OCI-LY3 (cell line): ENCODE results near the gene HTT.

Experiments
- H2AFZ ChIP-seq: fragments of 200-600, 300-600 bp; shearing (Covaris generic); 2 replicates; pipeline ENCODE4 v1.6.0; 2014; ENCODE audit warnings: antibody characterized with exemption, low read depth, low read length
- H3K27ac ChIP-seq: fragments of 200-600, 300-600 bp; sonication (generic); 2 replicates; pipeline ENCODE4 v1.5.1; 2014; ENCODE audit warnings: mild to moderate bottlenecking, low read length, moderate library complexity, mixed read lengths
- H3K27me3 ChIP-seq: fragments of 200-600, 300-600 bp; sonication (generic); 2 replicates; pipeline ENCODE4 v1.6.1; 2014; ENCODE audit warnings: low read depth, low read length, mixed read lengths
- H3K36me3 ChIP-seq: fragments of 200-600, 300-600 bp; sonication (generic); replicated peaks from 2 replicates; pipeline ENCODE3; 2014; ENCODE audit warnings: low read depth, low read length, mixed read lengths
- H3K4me1 ChIP-seq: fragments of 300-600, 200-600 bp; sonication (generic); 2 replicates; pipeline ENCODE4 v1.6.1; 2014; ENCODE audit warnings: low read length, mixed read lengths
- H3K4me2 ChIP-seq: fragments of 200-600, 300-600 bp; sonication (generic); 2 replicates; pipeline ENCODE4 v1.6.1; 2014; ENCODE audit warnings: low read length, mixed read lengths
- H3K4me3 ChIP-seq: fragments of 300-600, 200-600 bp; sonication (generic); 2 replicates; pipeline ENCODE4 v1.5.1; 2014; ENCODE audit warnings: antibody characterized with exemption, mild to moderate bottlenecking, low read length, moderate library complexity
- H3K79me2 ChIP-seq: fragments of 300-600, 200-600 bp; shearing (Covaris generic); 2 replicates; pipeline ENCODE4 v1.6.1; 2014; ENCODE audit warnings: mild to moderate bottlenecking, low read length, mixed read lengths
- H3K9ac ChIP-seq: fragments of 300-600, 200-600 bp; shearing (Covaris generic); 2 replicates; pipeline ENCODE4 v1.6.0; 2014; ENCODE audit warnings: mild to moderate bottlenecking, low read length, moderate library complexity
- H3K9me3 ChIP-seq: fragments of 200-600, 300-600 bp; shearing (Covaris generic); 2 replicates; pipeline ENCODE4 v1.6.1; 2014; ENCODE audit warnings: low read length, mixed read lengths; ENCODE audit not compliant: insufficient read depth
- H4K20me1 ChIP-seq: fragments of 200-600, 300-600 bp; sonication (generic); 2 replicates; pipeline ENCODE4 v1.6.1; 2016; ENCODE audit warnings: low read length, mixed read lengths; ENCODE audit not compliant: insufficient read depth
- CTCF ChIP-seq: fragments of 200-600, 300-600 bp; sonication (generic); IDR thresholded peaks from 2 replicates; pipeline ENCODE4 v1.5.1; 2014; ENCODE audit warnings: antibody characterized with exemption, low read length, low read depth
- EZH2phosphoT487 ChIP-seq: fragments of 200-600 bp; shearing (Covaris generic); IDR thresholded peaks from 2 replicates; pipeline ENCODE4 v1.6.1; 2018; ENCODE audit warnings: antibody characterized with exemption, mixed run types, low read depth

Gene HTT

DNA sequence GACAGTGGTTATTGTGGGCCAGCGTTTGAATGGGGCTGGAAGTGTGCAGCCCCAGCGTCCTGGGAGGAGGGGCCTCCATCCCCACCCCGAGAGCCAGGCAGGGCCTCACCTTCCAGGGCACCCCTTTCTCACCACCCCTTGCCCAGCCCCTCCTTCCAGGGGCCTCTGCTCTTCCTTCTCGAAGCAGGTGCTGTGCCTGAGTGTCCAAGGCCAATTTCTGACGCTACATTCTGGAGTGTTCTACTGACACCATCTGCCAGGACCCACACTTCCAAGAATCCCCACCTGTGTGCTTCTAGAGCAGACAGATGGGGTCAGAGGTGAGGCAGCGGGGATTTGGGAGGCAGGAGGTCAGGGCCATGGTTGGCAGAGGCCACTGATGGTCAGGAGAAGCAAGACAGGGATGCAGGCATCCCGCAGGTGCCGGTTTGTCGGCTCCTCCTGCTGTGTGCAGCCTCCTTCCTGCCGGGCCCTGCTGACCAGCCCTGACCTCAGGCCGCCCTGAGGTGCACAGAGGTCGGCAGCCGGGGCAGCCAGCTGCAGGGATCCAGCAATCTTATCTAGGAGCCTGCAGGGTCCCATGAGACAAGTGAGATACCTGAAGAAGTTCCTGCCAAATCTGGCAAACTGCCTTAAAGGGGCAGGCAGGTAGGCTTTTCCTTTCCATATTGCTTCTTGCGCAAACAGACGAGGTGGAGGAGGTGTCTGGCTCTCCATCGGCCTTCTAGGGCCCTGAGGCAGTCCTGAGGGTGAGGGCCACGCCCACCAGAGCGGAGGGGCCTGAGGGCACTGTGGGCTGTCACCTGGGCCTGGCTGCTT lies 193.3 kb downstream of the HTT start:
- no peaks in the 10 kb centered on the region for H4K20me1 ChIP-seq
- H2AFZ ChIP-seq, result no peak overlapping the region
- H3K4me3 ChIP-seq, result no peak overlapping the region
- no peak overlapping the region for H3K9ac ChIP-seq
- no peak overlapping the region for H3K4me2 ChIP-seq
- H3K27ac ChIP-seq, result no peak overlapping the region
- H3K79me2 ChIP-seq, result no peaks in the 10 kb centered on the region
- peaks cover 4% of the 10 kb centered on the region; the same call in 1 of the 2 replicates for H3K4me1 ChIP-seq
- H3K27me3 ChIP-seq, result no peaks in the 10 kb centered on the region
- no peaks in the 10 kb centered on the region for H3K9me3 ChIP-seq
- TF ChIP-seq EZH2phosphoT487, result no peak
- no peak for TF ChIP-seq CTCF
- no peaks in the 10 kb centered on the region for H3K36me3 ChIP-seq

GRCh38 chr4:3268395-3269104 lies 194.1 kb downstream of the HTT start:
- Histone ChIP-seq H3K9ac (no peak overlapping the region), H3K79me2 (no peaks in the 10 kb centered on the region), H3K36me3 (no peaks in the 10 kb centered on the region), H3K4me1 (peaks cover 4% of the 10 kb centered on the region; the same call in 1 of the 2 replicates), H3K4me2 (no peak overlapping the region), H3K9me3 (no peaks in the 10 kb centered on the region), H2AFZ (no peak overlapping the region), H4K20me1 (no peaks in the 10 kb centered on the region), H3K27me3 (no peaks in the 10 kb centered on the region), H3K4me3 (no peak overlapping the region), H3K27ac (no peak overlapping the region)
- TF ChIP-seq EZH2phosphoT487 (no peak), CTCF (no peak)

GRCh38 chr4:3269105-3269927 lies 194.8 kb downstream of the HTT start:
- Histone ChIP-seq H3K36me3 (no peaks in the 10 kb centered on the region), H3K27me3 (no peaks in the 10 kb centered on the region), H3K4me2 (no peak overlapping the region), H3K79me2 (no peaks in the 10 kb centered on the region), H4K20me1 (no peaks in the 10 kb centered on the region), H2AFZ (no peak overlapping the region), H3K27ac (no peak overlapping the region), H3K4me3 (no peak overlapping the region), H3K9me3 (no peaks in the 10 kb centered on the region), H3K4me1 (peaks cover 4% of the 10 kb centered on the region; the same call in 1 of the 2 replicates), H3K9ac (no peak overlapping the region)
- no peak for TF ChIP-seq CTCF
- TF ChIP-seq EZH2phosphoT487, result no peak
